ENCODE results near the gene POLR2H.

- TF ChIP-seq NR3C1 (CRISPR knock-in tag; conservative IDR thresholded peaks at IDR 0.05; ENCODE audit: low read depth): no peak
- no peak for TF ChIP-seq CREM (CRISPR knock-in tag; IDR thresholded peaks at IDR 0.05)
- no peak for TF ChIP-seq ZNF281 (CRISPR knock-in tag; IDR thresholded peaks at IDR 0.05)
- TF ChIP-seq ESRRA (CRISPR knock-in tag; IDR thresholded peaks at IDR 0.05; ENCODE audit: borderline replicate concordance): peak; percentile 68; the same call in 1 of the 2 replicates
- no peak for TF ChIP-seq CTCF (IDR thresholded peaks at IDR 0.05)
- no peak for TF ChIP-seq CREB1 (CRISPR knock-in tag; IDR thresholded peaks at IDR 0.05)
- no peak for TF ChIP-seq FOXJ3 (CRISPR knock-in tag; IDR thresholded peaks at IDR 0.05; ENCODE audit: borderline replicate concordance)
- TF ChIP-seq ATF3 (CRISPR knock-in tag; conservative IDR thresholded peaks at IDR 0.05): no peak
Measured at GRCh38 chr3:184381261-184382224, 20.0 kb downstream of the POLR2H start.

Measured in WTC11 (cell line).